ENCODE results near the gene PARD3B.

Gene PARD3B

DNA sequence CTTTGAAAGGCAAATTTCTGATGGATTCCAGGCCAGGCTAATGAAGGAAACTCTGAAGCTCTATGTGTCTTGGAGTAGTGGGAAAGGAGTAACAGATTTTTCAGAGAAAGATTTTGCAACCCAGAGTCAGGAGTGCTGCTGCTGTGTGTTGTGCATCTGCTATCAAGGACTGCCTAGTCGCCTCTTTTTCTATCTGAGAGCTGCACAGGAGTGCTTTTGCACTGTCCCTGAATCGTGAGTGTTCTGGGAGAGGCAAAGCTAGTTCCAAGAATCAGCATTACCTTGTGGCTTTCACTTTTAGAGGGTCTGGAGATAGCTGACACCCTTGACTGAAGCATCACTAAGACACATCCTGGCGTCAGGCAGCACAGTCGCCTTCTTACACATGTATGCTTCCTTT, 336.4 kb downstream of the PARD3B start:
- TF ChIP-seq POLR2AphosphoS5 (IDR thresholded peaks at IDR 0.05; ENCODE audit: low read depth) (no peak), SPI1 (IDR thresholded peaks at IDR 0.05; ENCODE audit: borderline replicate concordance, low read depth) (no peak)
- TF ChIP-seq, protein P1, sequence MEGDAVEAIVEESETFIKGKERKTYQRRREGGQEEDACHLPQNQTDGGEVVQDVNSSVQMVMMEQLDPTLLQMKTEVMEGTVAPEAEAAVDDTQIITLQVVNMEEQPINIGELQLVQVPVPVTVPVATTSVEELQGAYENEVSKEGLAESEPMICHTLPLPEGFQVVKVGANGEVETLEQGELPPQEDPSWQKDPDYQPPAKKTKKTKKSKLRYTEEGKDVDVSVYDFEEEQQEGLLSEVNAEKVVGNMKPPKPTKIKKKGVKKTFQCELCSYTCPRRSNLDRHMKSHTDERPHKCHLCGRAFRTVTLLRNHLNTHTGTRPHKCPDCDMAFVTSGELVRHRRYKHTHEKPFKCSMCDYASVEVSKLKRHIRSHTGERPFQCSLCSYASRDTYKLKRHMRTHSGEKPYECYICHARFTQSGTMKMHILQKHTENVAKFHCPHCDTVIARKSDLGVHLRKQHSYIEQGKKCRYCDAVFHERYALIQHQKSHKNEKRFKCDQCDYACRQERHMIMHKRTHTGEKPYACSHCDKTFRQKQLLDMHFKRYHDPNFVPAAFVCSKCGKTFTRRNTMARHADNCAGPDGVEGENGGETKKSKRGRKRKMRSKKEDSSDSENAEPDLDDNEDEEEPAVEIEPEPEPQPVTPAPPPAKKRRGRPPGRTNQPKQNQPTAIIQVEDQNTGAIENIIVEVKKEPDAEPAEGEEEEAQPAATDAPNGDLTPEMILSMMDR (IDR thresholded peaks at IDR 0.05; ENCODE audit: insufficient read depth, low read length), result no peak
- H3K27me3 ChIP-seq (ENCODE audit: insufficient read depth, poor library complexity, severe bottlenecking), result no peaks in the 10 kb centered on the region
- no peak for DNase-seq (ENCODE audit: low read depth in 1 of 2, low spot score in 1 of 2)
- no peak overlapping the region for H3K4me3 ChIP-seq (replicated peaks; ENCODE audit: insufficient read depth, low read length)
- no peak overlapping the region for H3K27ac ChIP-seq (replicated peaks)

DNA sequence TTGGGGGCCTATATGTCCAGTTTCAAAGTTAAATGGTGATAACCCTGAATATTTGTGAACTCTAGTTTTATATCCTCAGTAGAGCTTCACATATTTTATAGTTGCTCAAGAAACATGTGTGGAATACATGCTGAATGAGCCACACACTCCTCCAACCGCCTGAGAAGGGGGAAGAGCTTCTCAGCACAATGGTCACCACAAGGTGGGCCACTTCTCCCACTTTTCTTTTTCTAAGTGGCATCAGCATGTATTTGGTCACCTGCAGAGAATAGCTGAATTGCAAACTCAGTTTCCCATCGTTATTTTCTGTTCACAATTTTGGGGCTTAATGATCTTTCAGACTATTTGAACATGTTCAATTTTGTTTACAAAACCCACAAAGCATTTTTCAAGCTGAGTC, 340.5 kb downstream of the PARD3B start:
- no peaks in the 10 kb centered on the region for H3K27me3 ChIP-seq (ENCODE audit: insufficient read depth, poor library complexity, severe bottlenecking)
- TF ChIP-seq POLR2AphosphoS5 (IDR thresholded peaks at IDR 0.05; ENCODE audit: low read depth), result no peak
- TF ChIP-seq SPI1 (IDR thresholded peaks at IDR 0.05; ENCODE audit: borderline replicate concordance, low read depth), result no peak
- TF ChIP-seq GABPA (IDR thresholded peaks at IDR 0.05; ENCODE audit: low read depth), result no peak
- TF ChIP-seq, protein P1 (IDR thresholded peaks at IDR 0.05; ENCODE audit: insufficient read depth, low read length), result no peak
- TF ChIP-seq, protein P2, sequence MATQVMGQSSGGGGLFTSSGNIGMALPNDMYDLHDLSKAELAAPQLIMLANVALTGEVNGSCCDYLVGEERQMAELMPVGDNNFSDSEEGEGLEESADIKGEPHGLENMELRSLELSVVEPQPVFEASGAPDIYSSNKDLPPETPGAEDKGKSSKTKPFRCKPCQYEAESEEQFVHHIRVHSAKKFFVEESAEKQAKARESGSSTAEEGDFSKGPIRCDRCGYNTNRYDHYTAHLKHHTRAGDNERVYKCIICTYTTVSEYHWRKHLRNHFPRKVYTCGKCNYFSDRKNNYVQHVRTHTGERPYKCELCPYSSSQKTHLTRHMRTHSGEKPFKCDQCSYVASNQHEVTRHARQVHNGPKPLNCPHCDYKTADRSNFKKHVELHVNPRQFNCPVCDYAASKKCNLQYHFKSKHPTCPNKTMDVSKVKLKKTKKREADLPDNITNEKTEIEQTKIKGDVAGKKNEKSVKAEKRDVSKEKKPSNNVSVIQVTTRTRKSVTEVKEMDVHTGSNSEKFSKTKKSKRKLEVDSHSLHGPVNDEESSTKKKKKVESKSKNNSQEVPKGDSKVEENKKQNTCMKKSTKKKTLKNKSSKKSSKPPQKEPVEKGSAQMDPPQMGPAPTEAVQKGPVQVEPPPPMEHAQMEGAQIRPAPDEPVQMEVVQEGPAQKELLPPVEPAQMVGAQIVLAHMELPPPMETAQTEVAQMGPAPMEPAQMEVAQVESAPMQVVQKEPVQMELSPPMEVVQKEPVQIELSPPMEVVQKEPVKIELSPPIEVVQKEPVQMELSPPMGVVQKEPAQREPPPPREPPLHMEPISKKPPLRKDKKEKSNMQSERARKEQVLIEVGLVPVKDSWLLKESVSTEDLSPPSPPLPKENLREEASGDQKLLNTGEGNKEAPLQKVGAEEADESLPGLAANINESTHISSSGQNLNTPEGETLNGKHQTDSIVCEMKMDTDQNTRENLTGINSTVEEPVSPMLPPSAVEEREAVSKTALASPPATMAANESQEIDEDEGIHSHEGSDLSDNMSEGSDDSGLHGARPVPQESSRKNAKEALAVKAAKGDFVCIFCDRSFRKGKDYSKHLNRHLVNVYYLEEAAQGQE (IDR thresholded peaks at IDR 0.05; ENCODE audit: insufficient replicate concordance, low read depth), result no peak
- H3K27ac ChIP-seq (replicated peaks), result no peak overlapping the region
- H3K4me3 ChIP-seq (replicated peaks; ENCODE audit: insufficient read depth, low read length), result no peak overlapping the region
- no peak for DNase-seq (ENCODE audit: low read depth in 1 of 2, low spot score in 1 of 2)

DNA sequence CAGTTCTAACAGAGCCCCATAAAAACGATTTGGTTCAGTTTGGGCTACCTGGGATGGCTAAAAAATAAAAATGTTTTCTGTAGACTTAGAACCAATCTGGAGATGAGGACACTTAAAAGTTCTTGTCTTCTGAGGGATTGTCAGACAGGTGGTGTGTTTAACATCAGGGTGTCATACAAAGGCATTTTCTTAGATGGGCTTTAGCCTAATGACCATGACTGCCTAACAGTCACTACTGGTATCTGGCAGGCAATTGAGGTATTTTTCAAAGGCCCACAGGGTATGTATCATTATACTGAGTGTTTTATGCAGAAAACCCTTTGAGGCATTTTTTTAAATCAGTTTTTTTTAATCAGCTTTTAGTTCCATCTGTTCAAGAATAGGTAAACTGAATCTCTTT, 341.4 kb downstream of the PARD3B start:
- TF ChIP-seq POLR2AphosphoS5 (IDR thresholded peaks at IDR 0.05; ENCODE audit: low read depth) (no peak), GABPA (IDR thresholded peaks at IDR 0.05; ENCODE audit: low read depth) (no peak), SPI1 (IDR thresholded peaks at IDR 0.05; ENCODE audit: borderline replicate concordance, low read depth) (no peak)
- TF ChIP-seq, protein P2 (IDR thresholded peaks at IDR 0.05; ENCODE audit: insufficient replicate concordance, low read depth), result no peak
- TF ChIP-seq, protein P1 (IDR thresholded peaks at IDR 0.05; ENCODE audit: insufficient read depth, low read length), result no peak
- no peaks in the 10 kb centered on the region for H3K27me3 ChIP-seq (ENCODE audit: insufficient read depth, poor library complexity, severe bottlenecking)
- H3K27ac ChIP-seq (replicated peaks), result no peak overlapping the region
- H3K4me3 ChIP-seq (replicated peaks; ENCODE audit: insufficient read depth, low read length), result no peak overlapping the region
- DNase-seq (ENCODE audit: low read depth in 1 of 2, low spot score in 1 of 2), result no peak

DNA sequence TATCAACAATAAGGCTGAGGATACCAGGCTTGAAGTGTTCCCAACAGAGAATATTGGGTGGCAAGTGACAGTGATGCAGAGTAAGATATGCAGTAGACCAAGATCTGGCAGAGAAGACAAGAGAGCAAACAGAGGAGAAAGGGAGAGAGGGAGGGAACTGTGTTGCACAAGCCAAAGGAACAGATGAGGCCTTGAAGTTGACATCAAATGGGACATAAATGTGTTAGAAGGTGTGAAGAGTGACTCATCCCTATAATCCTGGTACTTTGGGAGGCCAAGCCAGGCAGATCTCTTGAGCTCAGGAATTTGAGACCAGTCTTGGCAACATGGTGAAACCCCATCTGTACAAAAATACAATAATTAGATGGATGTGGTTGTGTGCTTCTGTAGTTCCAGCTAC, 342.9 kb downstream of the PARD3B start:
- DNase-seq (ENCODE audit: low read depth in 1 of 2, low spot score in 1 of 2), result no peak
- no peak for TF ChIP-seq POLR2AphosphoS5 (IDR thresholded peaks at IDR 0.05; ENCODE audit: low read depth)
- TF ChIP-seq, protein P2 (IDR thresholded peaks at IDR 0.05; ENCODE audit: insufficient replicate concordance, low read depth), result no peak
- TF ChIP-seq GABPA (IDR thresholded peaks at IDR 0.05; ENCODE audit: low read depth), result no peak
- TF ChIP-seq, protein P1 (IDR thresholded peaks at IDR 0.05; ENCODE audit: insufficient read depth, low read length), result no peak
- Histone ChIP-seq H3K27me3 (ENCODE audit: insufficient read depth, poor library complexity, severe bottlenecking) (no peaks in the 10 kb centered on the region), H3K4me3 (replicated peaks; ENCODE audit: insufficient read depth, low read length) (no peak overlapping the region), H3K27ac (replicated peaks) (no peak overlapping the region)
